ENCODE data around the gene SNPH. TPM values are rescaled to one million over a fixed set of nuclear protein-coding genes. Genes with fewer than 3 reads are reported as not detected.
"Not testable (repeated sequence)": the region's sequence is repeated elsewhere in the genome, so short reads cannot be mapped to it uniquely, and the experiment has no call there.

The SNPH gene
- 0.43 and 0.81 TPM in 2 replicates for total RNA-seq (2021)
- Bru-seq, nascent RNA, result percentile 22 among the genes with signal in this experiment
- BruChase-seq, experiment 1, labeled RNA remaining after a 2-hour chase, result percentile 29 among the genes with signal in this experiment
- percentile 25 among the genes with signal in this experiment for BruChase-seq, experiment 2, labeled RNA remaining after a 6-hour chase
- long read RNA-seq, result 0 reads

DNA sequence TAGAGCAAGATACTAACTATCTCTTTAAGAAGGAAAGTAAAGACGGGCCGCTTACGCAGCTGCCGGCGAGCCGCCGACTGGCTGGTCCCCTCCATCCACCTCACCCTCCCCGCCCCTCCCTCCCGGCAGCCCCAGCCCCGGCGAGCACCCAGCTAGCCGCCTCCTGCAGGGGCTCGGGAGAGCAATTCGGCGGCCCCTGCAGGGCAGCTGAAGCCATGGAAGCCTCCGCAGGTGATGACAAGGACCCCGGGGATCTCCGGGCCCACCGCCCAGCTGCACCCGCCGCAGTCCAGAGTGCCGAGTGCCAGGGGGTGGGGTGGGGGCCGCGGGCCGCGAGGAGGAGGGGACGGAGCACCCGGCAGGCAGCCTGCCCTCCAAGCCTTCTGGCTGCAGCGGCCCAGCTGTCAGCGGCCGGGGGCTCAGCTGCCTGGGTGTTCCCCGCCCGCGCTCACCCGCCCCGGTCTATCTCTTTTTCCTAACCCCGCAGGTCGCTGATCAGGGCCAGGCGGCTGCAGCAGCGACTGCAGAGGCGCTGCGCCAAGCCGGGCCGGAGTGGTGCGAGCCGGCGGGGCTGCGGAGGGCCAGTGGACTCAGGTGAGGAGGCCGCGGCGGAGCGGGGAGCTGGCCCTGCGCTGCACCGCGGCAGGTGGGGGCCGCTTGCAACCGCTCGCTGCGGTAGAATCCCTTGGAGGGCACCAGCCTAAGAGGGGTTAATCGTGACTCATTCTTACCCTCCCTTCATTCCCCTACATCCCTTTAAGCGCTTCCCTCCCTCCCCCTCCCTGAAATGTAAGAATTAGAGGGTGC is at the start of gene SNPH:
TSS of gene SNPH (plus strand) at position 128 of the 807 bp plus-strand sequence. CDS start 29,946 bp downstream, outside the sequence.
- Histone ChIP-seq H3K4me3 (ENCODE audit: low read depth, low read length, poor library complexity, severe bottlenecking) (peak within 1 kb of the TSS; percentile 65), H3K4me1 (ENCODE audit: insufficient read depth, low read length, poor library complexity, severe bottlenecking) (peaks cover 3% of the 10 kb centered on the region), H3K9me3 (ENCODE audit: low read depth, low read length, poor library complexity, severe bottlenecking) (peaks cover 9% of the 10 kb centered on the region), H3K27me3 (replicated peaks; ENCODE audit: insufficient read depth, low read depth, low read length, poor library complexity) (peaks cover 6% of the 10 kb centered on the region), H3K27ac (ENCODE audit: low read depth, low read length, poor library complexity, severe bottlenecking) (no peak within 1 kb of the TSS), H3K36me3 (ENCODE audit: insufficient read depth, low read length, poor library complexity, severe bottlenecking) (no peaks in the 10 kb centered on the region)
- BruUV-seq (replicated peaks), result no TSS peak
- TF ChIP-seq CTCF (conservative IDR thresholded peaks at IDR 0.05; ENCODE audit: low read depth, low read length) (no peak), EZH2 (IDR thresholded peaks at IDR 0.05; ENCODE audit: borderline replicate concordance, low read depth, low read length, poor library complexity, severe bottlenecking) (no peak)
- CTCF ChIA-PET, result no interaction called here
- intact Hi-C loops (cut with micrococcal nuclease; ENCODE audit: unreplicated experiment), result no loop called here
- POLR2A ChIA-PET (ENCODE audit: low non-redundant PET), result no interaction called here
- peak; percentile 57 for DNase-seq (ENCODE audit: low spot score)

DNA sequence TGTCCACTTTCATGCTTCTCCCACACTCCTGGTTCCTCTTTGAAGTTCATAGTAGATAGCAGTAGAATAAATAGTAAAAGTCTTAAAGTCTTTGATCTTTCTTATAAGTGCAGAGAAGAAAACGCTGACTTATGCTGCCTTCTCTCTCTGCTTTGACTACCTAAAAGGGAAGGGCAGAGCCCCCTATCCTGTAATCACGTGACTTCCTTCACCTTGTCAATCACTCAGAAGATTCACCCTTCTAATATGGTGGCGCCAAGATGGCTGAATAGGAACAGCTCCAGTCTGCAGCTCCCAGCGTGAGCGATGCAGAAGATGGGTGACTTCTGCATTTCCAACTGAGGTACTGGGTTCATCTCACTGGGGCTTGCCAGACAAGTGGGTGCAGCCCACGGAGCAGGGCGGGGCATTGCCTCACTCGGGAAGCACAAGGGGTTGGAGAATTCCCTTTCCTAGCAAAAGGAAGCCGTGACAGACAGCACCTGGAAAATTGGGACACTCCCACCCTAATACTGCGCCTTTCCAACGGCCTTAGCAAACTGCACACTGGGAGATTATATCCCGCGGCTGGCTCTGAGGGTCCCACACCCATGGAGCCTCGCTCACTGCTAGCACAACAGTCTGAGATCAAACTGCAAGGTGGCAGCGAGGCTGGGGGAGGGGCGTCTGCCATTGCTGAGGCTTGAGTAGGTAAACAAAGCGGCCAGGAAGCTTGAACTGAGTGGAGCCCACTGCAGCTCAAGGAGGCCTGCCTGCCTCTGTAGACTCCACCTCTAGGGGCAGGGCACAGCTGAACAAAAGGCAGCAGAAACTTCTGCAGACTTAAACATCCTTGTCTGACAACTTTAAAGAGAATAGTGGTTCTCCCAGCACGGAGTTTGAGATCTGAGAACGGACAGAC is 49.3 kb upstream of the SNPH start:
- H3K36me3 ChIP-seq (ENCODE audit: insufficient read depth, low read length, poor library complexity, severe bottlenecking); H3K9me3 ChIP-seq (ENCODE audit: low read depth, low read length, poor library complexity, severe bottlenecking); H3K4me3 ChIP-seq (ENCODE audit: low read depth, low read length, poor library complexity, severe bottlenecking); intact Hi-C loops (cut with micrococcal nuclease; ENCODE audit: unreplicated experiment); CTCF ChIA-PET; H3K4me1 ChIP-seq (ENCODE audit: insufficient read depth, low read length, poor library complexity, severe bottlenecking); DNase-seq (ENCODE audit: low spot score); H3K27ac ChIP-seq (ENCODE audit: low read depth, low read length, poor library complexity, severe bottlenecking); POLR2A ChIA-PET (ENCODE audit: low non-redundant PET); H3K27me3 ChIP-seq (replicated peaks; ENCODE audit: insufficient read depth, low read depth, low read length, poor library complexity); BruUV-seq (replicated peaks): not testable (repeated sequence)

DNA sequence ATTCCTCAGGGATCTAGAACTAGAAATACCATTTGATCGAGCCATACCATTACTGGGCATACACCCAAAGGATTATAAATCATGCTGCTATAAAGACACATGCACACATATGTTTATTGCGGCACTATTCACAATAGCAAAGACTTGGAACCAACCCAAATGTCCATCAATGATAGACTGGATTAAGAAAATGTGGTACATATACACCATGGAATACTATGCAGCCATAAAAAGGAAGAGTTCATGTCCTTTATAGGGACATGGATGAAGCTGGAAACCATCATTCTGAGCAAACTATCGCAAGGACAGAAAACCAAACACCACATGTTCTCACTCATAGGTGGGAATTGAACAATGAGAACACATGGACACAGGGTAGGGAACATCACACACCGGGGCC is 43.3 kb upstream of the SNPH start:
- H3K4me1 ChIP-seq (ENCODE audit: insufficient read depth, low read length, poor library complexity, severe bottlenecking); H3K27ac ChIP-seq (ENCODE audit: low read depth, low read length, poor library complexity, severe bottlenecking); CTCF ChIA-PET; H3K4me3 ChIP-seq (ENCODE audit: low read depth, low read length, poor library complexity, severe bottlenecking); H3K27me3 ChIP-seq (replicated peaks; ENCODE audit: insufficient read depth, low read depth, low read length, poor library complexity); BruUV-seq (replicated peaks); H3K9me3 ChIP-seq (ENCODE audit: low read depth, low read length, poor library complexity, severe bottlenecking); DNase-seq (ENCODE audit: low spot score); POLR2A ChIA-PET (ENCODE audit: low non-redundant PET); H3K36me3 ChIP-seq (ENCODE audit: insufficient read depth, low read length, poor library complexity, severe bottlenecking): not testable (repeated sequence)
- intact Hi-C loops (cut with micrococcal nuclease; ENCODE audit: unreplicated experiment), result loop anchor here (10.0 kb wide), 1 partner anchor 172 kb away; the partner anchor contains the start of gene FKBP1A

Measured in A673 (cell line).